ENCODE results near the gene ASRGL1.
"Not testable (repeated sequence)": the region's sequence is repeated elsewhere in the genome, so short reads cannot be mapped to it uniquely, and the experiment has no call there.

GRCh38 chr11:62368861-62369477 is 31.7 kb downstream of the ASRGL1 start:
- TF ChIP-seq SIN3A (IDR thresholded peaks at IDR 0.05; ENCODE audit: borderline replicate concordance, low read depth, low read length); TAF1 (IDR thresholded peaks at IDR 0.05; ENCODE audit: borderline replicate concordance, low read depth, low read length); PBX3 (IDR thresholded peaks at IDR 0.05); NRF1 (IDR thresholded peaks at IDR 0.05; ENCODE audit: low read depth, low read length): not testable (repeated sequence)
